Activated CD4-positive, alpha-beta T cell treated with anti-CD3 and anti-CD28 coated beads, Interleukin-10, Interleukin-2, amounts not matched to agents 100 ng/mL and 50 ng/mL, durations not matched to agents 16 hours and 8 hours (primary cell): ENCODE measurements around the gene SH2D3A.
"Not testable (repeated sequence)": the region's sequence is repeated elsewhere in the genome, so short reads cannot be mapped to it uniquely, and the experiment has no call there.

ENCODE experiments used
- DNase-seq: peaks from one replicate; pipeline ENCODE4 v3.0.0-alpha.2; 2020

Gene SH2D3A

DNA sequence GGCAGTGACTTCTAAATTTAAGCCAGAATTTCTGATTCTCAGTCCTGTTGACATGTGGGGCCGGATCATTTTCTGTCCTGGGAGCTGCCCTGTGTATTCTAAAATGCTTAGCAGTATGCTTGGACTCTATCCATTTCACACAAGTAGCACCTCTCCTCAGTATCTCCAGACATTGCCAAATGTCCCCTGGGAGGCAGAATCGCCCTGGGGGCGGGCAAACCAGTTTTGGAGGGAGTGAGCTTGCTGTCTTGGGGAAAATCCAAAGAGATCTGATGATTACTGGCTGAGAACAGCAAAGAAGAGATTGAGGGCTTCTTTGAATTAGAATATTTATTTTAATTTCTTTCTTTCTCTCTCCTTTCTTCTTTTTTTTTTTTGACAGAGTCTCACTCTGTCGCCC lies 21.7 kb upstream of the SH2D3A start:
- DNase-seq = no peak

DNA sequence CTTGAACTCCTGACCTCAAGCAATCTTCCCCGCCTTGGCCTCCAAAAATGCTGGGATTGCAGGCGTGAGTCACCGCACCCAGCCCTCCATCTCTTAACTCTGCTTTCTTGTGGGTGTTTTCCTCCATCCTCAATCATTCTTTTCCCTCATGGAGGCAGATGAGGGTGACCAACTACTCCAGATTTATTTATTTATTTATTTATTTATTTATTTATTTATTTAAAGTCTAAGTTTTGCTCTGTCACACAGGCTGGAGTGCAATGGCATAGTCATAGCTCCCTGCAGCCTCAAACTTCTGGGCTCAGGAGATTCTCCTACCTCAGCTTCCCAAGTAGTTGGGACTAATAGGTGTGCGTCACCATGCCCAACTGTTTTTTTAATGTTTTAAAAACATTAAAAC lies 20.2 kb upstream of the SH2D3A start:
- DNase-seq = no peak

DNA sequence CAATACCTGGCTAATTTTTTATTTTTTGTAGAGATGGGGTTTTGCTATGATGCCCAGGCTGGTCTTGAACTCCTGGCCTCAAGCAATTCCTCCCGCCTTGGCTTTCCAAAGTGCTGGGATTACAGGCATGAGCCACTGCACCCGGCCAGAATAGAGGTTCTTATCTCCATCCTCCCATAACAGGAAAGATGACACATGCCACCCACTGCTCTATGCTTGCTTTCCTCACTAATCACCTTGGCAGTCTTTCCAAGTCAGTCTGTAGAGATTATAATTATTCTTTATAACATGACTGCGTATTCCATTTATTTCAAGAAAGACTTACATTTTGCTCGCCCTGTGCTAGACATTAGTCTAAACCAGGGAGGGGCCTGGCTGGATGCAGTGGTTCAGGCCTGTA lies 12.0 kb upstream of the SH2D3A start:
- DNase-seq = no peak

DNA sequence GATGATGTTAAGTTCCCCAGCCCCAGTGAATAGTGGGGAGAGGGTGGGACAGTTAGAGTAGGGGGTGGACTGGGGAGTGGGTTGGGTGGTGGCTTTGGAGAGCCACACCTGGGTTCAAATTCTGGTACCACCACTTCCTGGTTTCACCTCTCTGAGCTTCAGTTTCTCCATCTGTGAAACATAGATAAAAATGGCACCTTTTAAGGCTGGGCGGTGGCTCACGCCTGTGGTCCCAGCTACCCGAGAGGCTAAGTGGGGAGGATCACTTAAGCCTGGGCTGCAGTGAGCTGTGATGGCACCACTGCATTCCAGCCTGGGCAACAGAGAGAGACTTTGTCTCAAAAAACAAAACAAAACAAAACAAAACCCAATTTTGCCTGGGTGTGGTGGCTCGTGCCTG lies 11.2 kb upstream of the SH2D3A start:
- no peak for DNase-seq

DNA sequence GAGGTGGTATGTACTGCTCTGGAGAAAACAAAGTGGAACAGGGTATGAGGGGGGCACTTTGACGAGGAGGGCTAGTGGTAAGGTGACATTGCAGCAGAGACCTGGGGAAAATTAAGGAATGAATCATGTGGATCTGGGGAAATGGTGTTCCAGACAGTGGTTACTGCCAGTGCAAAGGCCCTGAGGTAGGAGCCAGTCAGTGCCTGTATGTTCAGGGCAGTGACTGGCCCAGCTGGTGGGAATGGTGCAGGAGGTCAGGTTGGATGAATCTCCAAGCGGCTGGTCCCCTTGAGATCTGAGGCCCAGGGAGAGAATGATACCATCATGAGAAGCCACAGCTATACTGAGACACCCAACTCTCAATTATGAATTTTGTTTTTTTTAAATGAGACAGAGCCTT lies 10.2 kb upstream of the SH2D3A start:
- DNase-seq = no peak

DNA sequence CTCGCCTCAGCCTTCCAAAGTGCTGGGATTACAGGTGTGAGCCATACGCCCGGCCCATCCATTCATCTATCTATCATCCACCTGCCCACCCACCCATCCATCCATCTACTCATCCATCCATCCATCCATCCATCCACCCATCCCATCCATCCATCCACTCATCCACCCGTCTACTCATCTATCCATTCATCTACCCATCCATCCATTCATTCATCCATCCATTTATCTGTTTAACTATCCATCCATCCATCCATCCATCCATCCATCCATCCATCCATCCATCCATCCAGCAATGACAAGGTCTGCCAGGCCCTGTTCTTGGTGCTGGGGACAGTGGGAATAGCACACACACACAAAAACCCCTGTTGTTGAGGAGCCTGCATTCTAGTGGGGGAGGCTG lies 9.8 kb upstream of the SH2D3A start:
- DNase-seq = no peak

DNA sequence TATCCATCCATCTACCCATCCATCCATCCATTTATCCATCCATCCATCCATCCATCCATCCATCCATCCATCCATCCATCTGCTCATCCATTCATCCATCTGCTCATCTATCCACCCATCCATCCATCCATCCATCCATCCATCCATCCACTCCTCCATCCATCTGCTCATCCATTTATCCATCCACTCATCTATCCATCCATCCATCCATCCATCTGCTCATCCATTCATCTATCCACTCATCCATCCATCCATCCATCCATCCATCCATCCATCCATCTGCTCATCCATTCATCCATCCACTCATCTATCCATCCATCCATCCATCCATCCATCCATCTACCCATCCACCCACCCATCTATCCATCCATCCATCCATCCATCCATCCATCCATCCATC lies 8.8 kb upstream of the SH2D3A start:
- not testable (repeated sequence) for DNase-seq

DNA sequence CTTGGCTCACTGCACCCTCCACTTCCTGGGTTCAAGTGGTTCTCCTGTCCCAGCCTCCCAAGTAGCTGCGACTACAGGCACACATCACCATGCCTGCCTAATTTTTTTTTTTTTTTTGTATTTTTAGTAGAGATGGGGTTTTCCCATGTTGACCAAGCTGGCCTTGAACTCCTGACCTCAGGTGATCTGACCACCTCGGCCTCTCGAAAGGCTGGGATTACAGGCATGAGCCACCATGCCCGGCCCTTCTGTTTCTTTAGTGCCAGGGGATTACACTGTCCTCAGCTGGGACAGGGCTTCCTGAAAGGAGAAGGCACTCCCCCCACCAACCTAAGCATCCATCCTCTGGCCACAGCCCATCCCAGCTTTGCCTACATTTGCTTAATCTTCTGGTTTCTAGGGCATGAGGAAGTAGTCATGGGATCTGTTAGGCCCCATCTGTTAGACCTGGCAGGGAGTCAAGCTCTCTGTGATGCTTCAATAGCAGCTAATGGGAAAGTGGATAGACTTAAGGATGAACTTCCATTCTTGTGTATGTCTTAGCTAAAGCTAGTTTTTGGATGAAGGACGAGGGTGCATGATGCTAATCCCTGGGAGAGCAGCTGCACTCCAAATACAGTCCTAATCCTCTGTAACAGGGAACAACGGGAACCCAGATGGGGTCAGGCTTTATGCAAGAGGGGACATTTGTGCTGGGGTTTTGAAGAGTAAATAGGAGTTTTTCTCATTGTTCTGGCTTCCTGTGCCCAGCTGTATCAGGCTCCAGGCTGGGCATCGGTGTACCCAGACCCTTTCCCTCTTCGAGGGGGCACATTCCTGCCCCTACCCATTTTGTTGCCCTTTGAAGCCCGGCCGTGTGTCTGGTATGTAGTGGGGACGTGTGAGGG lies 7.8 kb upstream of the SH2D3A start:
- DNase-seq = no peak

DNA sequence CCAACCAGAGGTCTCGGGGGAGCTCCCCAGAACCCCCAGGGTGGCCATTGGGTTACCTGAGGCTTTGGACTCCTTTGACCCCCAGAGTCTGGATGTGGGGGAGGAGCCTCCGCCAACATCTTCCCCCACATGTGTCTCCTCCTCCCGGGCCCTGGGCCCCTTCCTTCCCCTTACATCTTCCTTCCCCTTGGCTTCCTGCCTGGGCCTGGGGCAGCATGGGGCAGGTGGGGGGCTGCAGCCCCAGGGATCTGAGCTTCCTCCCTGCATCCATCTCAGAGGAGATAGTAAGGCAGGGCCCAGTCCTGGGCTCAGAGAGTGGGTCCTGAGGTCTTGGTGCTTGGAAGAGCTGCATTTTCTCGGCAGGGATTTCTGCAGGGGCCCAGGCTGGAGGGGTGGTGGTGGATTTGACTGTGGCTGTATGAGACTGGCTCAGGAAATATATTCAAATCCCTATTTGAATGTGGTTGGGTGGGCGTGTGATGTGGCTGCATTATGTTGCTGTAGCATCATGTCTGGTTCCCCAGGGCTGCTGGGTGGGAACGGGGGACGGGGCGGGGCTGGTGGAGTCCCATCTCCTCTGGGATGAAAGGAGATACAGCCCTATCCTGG lies 6.2 kb upstream of the SH2D3A start:
- DNase-seq = peak; percentile 74

DNA sequence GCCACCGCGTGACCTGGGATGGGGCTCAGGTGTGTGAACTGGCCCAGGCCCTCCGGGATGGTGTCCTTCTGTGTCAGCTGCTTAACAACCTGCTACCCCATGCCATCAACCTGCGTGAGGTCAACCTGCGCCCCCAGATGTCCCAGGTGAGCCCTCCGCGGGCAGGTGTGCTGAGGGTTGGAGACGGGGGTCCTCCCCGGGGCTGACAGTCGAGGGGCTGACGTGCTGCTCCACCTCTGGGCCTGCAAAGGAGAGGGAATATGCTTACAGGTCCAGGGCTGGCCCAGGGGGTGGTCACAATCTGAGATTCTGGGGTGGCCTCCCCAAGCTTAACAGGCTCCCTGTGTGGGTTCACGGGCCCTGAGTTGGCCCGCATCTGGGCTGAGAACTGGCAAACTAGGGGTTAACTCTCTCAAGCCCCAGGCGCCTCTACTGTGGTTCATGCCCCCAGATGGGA lies 5.7 kb upstream of the SH2D3A start:
- no peak for DNase-seq

DNA sequence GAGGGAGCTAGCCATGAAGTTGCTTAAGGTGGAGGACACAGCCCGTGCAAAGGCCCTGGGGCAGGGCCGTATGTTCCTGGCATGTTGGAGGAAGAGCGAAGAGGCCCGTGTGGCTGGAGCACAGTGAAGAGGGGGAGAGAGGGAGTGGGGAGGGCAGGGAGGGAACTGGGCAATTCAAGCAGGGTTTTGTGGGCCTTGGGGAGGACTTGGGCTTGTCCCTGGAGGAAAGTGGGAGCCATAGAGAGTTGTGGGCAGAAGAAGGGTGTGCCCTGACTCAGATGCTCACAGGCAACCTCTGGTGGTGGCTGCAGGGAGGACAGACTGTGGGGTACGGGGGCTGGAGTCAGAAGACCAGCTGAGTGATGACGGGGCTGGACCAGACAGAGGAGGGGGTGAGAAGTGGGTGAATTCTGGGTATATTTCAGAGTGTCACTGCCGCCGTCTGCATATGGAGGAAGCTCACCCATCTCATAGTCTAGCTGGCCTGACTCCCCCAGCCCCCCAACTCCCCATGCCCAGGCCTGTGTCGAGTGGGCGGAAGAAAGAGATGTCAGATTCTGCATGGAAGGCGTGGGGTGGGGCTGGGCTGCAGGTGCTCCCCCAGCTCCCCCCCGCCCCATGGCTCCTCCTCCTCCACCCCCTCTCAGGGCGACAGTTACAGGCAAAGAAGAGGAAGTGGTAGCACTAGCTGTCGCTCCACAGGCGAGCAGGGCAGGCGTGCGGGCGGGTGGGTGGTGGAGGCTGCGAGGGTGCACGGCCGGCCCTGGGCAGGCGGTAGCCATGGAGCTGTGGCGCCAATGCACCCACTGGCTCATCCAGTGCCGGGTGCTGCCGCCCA lies 5.0 kb upstream of the SH2D3A start, which contains the start of gene VAV1:
Gene VAV1, plus strand, starts transcription at position 681 of the 838 bp plus-strand sequence. Its CDS starts 100 bp downstream, at position 781.
- peak; percentile 91 for DNase-seq

DNA sequence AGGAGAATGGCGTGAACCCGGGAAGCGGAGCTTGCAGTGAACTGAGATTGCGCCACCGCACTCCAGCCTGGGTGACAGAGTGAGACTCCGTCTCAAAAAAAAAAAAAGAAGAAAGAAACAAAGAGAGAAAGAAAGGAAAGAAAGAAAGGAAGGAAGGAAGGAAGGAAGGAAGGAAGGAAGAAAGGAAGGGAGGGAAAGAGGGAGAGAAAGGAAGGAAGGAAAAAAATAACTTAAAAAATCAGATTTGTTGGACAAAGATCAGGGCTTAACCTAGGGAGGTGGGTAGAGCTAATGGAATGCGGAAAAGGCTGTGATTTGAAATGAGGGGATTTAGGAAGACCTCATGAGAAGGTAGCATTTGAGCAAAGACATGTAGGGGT lies 4.4 kb upstream of the SH2D3A start:
- DNase-seq = not testable (repeated sequence)

DNA sequence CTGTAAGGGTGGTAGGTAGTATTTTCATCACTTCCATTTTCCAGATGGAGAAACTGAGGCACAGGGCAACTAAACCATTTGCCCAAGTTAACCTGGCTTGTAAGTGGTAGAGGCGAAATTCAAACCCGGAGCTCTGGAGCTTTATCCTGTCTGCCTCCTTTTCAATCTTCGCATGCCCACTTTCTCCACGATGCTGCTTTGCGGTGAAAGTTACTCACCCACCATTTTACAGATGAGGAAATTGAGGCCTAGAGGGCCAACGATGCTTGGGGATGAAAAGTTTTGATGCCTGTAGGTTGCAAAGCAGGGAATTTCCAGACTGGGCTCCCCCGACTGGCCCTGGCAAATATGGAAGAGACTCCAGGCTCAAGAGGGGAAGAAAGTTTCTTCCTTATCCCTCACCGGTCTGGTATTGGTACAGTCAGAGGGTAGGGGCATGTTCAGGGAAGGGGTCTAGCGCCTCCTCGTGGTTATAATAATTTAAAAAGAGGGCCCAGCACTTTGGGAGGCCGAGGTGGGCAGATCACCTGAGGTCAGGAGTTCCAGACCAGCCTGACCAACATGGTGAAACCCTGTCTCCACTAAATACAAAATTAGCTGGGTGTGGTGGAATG lies 1.9 kb upstream of the SH2D3A start:
- peak; percentile 35 for DNase-seq

DNA sequence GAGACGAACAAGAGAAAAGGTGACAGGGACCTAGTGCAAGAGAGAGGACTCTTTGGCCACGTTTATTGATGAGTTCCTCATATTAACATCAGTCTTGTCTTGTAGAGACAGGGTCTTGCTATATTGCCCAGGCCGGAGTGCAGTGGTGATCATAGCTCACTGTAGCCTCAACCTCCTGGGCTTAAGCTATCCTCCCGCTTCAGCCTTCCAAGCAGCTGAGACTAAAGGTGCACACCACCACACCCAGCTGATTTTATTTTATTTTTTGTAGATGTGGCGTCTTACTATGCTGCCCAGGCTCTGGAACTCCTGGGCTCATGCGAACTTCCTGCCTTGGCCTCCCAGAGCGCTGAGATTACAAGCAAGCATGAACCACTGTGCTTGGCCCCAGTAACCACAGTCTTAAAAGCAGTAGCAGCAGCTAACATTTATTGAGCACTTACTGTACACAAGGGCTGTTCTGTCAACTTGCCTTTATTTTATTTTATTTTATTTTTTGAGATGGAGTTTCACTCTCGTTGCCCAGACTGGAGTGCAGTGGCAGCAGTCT lies 1.1 kb upstream of the SH2D3A start:
- DNase-seq = peak; percentile 22

DNA sequence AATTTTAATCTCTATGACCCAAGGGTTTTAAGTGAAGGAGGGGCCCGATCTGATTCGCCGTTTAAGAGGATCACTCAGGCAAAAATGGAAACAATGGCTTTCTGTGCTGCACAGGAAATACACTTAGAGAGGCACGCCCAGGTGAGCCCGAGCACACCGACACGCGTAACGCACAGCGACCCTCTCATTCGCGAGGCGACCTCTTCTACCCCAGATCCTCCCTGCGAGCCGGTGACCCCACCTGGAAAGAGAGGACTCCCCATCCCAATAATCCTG lies 216 bp downstream of the SH2D3A start:
- DNase-seq = no peak

DNA sequence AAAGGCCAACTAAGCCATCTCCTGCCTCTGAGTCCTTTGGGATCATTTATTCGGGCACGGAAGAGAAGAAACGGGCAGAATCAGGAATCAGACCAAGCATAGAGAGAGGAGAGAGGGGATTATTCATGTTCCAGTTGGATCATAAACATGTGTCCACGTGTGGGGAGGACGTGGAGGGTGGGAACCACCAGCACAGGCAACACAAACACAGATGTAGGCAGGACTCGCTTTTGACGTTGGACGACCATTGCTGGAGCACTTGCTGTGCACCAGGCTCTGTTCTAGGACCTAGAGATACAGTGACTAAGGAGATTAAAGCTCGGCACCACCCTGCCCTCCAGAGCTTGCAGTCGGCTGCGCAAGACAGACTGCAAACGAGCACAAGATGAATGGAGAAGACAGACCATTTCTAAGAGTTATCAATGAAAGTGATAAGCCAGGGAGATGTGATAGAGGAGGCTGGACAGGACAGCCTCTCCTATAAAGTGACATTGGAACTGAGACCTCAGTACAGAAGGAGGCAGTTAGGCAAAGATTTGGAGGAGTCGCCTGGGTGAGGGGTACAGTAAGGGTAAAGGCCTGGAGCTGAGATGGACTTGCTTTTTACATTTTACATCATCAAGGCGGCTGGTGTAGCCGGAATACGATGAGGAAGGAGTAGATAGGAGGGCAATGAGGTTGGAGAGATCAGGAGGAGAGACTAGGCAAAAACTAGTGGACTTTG lies 716 bp downstream of the SH2D3A start:
- DNase-seq = peak; percentile 31

DNA sequence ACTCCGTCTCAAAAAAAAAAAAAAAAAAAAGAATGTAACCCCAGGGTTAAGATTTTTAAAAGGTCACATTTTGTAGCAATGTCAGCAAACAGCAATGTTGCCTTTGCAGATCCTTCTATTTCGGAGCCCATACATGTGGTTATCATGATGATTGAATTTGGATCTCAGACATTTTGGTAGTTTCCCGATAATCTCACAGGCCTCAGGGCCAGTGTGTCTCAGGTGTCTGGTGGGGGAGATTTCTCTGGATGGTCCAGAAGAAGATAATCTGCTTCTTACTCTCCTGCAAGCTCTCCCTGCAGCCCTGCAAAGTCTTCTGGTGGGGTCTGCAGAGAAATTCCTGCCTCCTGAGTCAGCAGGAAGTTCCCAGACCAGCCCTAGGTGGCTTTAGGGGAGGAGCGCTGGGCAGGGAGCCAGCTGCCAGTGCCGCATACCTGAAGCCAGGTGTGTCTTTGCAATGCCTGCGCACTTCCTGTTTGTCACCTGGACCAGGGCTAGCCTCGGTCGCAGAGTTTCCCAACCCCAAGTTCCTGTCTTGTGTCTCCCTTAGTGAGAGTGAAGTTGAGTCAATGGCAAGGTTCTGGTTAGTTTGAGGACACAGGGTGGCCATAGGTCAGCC lies 1.4 kb downstream of the SH2D3A start:
- no peak for DNase-seq

DNA sequence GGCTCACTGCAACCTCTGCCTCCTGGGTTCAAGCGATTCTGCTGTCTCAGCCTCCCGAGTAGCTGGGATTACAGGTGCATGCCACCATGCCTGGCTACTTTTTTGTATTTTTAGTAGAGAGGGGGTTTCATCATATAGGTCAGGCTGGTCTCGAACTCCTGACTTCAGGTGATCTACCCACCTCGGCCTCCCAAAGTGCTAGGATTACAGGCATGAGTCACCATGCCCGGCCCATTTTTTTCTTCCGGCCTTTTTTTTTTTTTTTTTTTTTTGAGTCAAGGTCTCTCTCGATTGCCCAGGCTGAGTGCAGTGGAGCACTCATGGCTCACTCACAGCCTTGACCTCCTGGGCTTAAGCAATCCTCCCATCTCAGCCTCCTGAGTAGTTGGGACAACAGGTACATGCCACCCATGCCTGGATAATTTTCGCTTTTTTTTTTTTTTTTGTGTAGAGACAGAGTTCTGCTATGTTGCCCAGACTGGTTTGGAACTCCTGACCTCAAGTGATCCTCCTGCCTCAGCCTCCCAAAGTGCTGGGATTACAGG lies 4.9 kb downstream of the SH2D3A start:
- DNase-seq = not testable (repeated sequence)

DNA sequence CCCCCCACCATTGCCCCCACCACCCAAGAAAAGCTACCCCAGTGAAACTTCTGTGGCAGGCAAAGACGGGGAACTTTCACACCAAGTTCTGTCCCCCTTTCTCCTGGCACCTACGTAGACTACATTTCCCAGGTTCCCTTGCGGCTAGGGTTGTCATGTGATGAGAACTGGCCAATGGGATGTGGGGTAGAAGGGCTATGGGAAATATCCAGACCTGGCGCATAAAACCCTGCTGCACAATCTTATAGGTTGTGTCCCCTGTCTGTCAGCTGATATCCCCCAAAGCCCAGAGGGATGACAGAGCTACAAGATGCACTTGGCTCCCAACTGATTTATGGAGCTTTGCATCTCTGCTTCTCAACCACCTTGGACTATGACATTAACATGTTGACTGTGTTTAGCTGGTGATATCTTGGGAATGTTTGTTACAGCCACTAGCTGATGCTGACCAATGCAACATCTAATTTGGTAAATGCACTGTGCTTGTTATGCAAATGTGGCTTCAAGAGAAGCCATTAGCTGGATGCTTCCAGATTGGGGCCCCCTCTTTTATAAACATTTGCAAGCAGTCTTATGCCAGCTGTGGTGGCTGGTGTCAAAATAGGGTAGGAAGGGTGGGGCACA lies 6.1 kb downstream of the SH2D3A start:
- peak; percentile 55 for DNase-seq

DNA sequence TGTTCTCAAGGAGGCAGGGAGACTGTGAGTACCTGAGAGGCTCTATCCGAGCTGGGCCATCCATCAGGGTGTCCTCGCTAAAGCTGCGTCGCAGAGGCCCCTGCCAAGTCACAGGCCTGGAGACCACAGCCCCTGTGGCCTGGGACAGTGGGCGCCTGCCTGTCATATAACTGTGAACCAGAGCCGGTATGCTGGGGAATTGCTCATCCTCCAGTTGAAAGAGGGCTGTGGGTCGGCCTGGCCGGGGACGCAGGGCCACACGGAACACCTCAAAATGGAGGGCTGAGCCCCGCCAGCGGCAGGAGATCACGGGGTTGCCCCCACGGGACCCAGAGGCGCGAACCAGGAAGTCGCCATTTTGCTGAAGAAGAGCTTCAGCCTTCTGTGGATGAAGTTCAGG lies 6.6 kb downstream of the SH2D3A start:
- DNase-seq = no peak
